Mononuclear cell (primary cell): ENCODE data around the gene IFI6. TPM values are rescaled to one million over a fixed set of nuclear protein-coding genes. Genes with fewer than 3 reads are reported as not detected.
"Not testable (repeated sequence)": the region's sequence is repeated elsewhere in the genome, so short reads cannot be mapped to it uniquely, and the experiment has no call there.

Experiments
- H3K27me3 ChIP-seq: 2 replicates; pipeline ENCODE4 v1.6.0; 2011; ENCODE audit warnings: low read length, control low read depth; ENCODE audit not compliant: insufficient read depth
- H3K4me1 ChIP-seq: 2 replicates; pipeline ENCODE4 v1.5.1; 2011; ENCODE audit warnings: mild to moderate bottlenecking, low read length, control low read depth; ENCODE audit not compliant: insufficient read depth
- H3K4me3 ChIP-seq: 2 replicates; pipeline ENCODE4 v1.5.1; 2011; ENCODE audit warnings: mild to moderate bottlenecking, low read length, moderate library complexity
- H3K9me3 ChIP-seq: 2 replicates; pipeline ENCODE4 v1.5.1; 2011; ENCODE audit warnings: low read depth, mild to moderate bottlenecking, control low read depth, low read length
- total RNA-seq: library from RNA; depleted of rRNA; stranded (reverse); fragments of >200 nt; gene quantifications from one replicate; pipeline ENCODE4 v1.2.3, GENCODE V29; 2012

The IFI6 gene
- total RNA-seq, 1 donor = 85.6 TPM

DNA sequence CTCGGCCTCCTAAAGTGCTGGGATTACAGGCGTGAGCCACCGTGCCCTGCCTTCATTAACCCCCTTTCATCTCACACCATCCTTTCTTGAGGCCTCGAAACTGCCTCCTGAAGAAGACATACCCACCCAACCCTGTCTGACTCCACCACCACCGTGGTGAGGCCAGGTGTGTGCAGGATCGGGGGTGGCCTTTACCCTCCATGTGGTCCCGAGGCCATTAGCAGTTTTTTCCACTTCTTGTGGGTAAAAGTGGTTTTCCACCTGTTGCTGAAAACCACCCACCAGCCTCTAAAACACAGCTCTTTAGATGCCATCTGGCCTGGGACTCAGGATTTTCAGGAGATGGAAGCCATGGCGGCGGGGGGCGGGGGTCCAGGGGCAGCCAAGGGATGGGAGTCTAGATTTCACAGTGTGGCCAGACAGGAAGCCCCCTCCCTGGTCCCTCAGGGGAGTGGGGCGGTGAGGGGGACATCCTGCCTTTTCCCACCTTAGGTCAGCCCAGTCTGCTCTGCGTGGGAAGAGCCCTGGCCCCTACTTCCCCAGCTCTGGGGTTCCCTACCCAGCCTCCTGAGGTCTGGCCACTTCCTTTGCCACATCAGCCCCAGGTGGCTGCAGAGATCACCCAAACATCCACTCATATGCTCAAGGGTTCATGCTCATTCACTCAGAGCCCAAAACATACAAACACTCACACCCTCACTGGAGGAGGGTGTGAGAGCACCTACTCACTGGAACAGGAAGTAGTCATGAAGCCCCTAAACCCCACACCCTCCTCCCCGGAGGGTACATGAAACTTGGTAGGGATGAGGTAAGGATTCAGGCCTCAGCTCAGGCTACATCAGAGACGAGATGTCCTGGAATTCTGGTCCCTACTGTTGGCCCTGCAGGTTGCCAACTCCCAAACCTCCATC lies 39.4 kb downstream of the IFI6 start:
- H3K27me3 ChIP-seq = no peaks in the 10 kb centered on the region
- peaks cover 99% of the 10 kb centered on the region for H3K4me1 ChIP-seq
- H3K4me3 ChIP-seq = peak overlapping the region; percentile 81
- no peaks in the 10 kb centered on the region for H3K9me3 ChIP-seq

DNA sequence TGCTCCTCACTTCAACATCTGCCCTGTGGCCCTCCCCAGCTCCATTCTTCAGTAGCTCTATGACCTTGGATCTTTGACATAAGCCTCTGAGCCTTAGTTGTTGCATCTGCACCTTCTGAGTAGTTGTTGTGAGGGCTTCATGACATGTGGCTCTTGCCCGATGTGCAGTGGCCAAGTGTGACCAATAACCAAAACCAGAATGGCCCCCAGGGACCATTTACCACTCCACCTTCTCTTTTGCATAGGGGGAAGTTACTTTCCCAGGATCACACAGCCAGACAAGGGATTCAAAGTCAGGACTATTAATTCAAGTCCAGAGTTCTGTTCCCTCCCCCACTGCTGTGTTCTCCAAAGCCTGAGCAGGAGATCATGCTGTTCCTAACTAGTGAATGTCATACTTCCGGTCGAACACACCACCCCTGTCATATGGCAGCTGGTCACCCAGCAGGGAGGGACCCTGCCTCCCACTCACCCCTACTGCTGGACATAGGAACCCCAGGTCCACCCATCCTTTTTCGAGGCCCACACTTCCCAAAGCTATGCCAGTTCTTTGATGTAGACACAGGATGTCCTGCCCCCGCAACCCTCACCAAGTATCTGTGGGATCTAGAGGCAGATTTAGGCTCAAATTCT lies 41.0 kb downstream of the IFI6 start:
- H3K4me1 ChIP-seq = peaks cover 99% of the 10 kb centered on the region
- no peak overlapping the region for H3K4me3 ChIP-seq
- no peaks in the 10 kb centered on the region for H3K27me3 ChIP-seq
- H3K9me3 ChIP-seq = no peaks in the 10 kb centered on the region

DNA sequence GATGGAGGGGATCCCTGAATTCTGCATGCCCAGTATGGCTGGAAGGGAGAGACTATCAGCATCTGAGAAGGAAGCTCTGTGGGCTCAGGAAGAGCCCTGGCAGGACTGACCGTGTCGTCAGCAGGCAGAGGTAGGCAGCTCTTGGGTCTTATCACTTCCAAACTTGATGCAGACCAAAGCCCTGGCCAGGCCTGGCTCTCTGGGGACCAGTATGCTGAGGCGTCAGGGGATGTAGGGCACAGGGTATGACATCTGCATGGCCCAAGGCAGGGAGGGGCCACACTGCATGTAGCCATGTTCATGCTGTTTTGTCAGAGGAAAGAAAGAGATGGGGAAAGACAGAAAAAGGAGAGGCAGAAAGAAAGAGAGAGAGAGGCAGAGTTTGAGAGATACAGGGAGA lies 43.3 kb downstream of the IFI6 start:
- no peaks in the 10 kb centered on the region for H3K27me3 ChIP-seq
- no peak overlapping the region for H3K4me3 ChIP-seq
- peaks cover 100% of the 10 kb centered on the region for H3K4me1 ChIP-seq
- H3K9me3 ChIP-seq = no peaks in the 10 kb centered on the region

DNA sequence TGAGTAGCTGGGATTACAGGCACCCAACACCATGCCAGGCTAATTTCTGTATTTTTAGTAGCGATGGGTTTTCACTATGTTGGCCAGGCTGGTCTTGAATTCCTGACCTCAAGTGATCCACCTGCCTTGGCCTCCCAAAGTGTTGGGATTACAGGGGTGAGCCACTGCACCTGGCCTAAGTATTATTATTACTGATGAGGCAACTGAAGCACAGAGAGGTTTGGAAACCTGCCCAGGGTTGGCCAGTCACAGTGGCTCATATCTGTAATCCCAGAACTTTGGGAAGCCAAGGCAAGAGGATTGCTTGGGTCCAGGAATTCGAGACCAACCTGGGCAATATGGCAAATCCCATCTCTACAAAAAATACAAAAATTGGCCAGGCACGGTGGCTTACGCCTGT lies 44.3 kb downstream of the IFI6 start:
- not testable (repeated sequence) for H3K9me3 ChIP-seq, H3K27me3 ChIP-seq, H3K4me3 ChIP-seq
- H3K4me1 ChIP-seq = peaks cover 100% of the 10 kb centered on the region

DNA sequence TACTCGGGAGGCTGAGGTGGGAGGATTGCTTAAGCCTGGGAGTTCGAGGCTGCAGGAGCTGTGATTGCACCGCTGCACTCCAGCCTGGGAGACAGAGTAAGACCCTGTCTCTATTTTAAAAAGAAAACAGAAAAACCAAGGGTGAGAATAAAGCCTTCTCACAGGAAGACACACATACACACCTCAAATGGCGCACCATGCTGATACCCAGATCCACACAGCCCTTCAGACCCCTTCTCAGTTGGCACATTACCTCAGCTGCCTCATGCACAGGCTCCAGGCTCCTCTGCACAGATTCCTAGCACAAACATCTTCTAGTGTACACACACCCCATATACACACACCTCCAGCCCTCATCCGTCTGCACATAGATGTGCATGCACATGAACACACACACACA lies 44.9 kb downstream of the IFI6 start:
- no peak overlapping the region for H3K4me3 ChIP-seq
- H3K4me1 ChIP-seq = peaks cover 100% of the 10 kb centered on the region
- H3K27me3 ChIP-seq = no peaks in the 10 kb centered on the region
- H3K9me3 ChIP-seq = no peaks in the 10 kb centered on the region

DNA sequence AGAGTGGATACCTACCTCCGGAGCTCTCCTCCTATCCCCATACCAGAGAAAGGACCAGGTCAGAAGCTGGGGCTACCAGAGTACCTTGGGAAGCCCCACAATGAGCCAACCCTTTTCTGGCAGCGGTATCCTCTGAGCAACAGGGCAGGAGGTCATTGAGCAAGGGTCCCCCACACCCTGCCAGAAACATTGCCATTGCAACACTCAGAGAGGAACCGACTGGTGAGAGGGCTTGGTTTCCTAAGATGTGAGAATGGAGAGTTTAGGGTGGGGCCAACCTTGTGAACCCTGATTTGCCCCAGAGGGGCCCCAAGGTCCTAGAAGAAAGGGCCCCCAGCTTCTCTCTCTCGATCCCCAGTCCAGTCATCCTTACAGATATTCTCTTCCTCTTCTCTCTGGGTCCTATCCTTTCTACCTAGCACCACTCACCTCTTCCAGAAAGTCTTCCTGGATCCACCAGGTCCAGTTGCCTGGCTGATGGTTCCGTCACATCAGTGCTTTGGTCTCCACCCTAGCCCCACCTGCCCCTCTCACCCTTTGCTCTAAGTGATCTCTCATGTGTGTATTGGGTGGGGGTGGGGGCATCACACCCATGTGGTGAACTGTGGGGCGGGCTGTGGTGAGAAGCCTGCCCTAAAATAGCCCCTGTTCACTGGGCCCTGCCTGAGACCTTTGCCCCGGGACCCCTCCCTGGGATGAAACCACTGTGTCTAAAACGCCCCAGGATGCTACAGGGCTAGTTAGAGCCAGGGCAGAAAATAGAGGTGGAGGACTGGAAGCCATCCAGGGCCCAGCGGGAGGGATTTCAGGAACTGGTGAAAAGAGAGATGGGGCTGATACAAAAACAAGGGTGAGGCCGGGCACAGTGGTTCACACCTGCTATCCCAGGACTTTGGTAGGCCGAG lies 45.7 kb downstream of the IFI6 start:
- peaks cover 100% of the 10 kb centered on the region for H3K4me1 ChIP-seq
- peak overlapping the region; percentile 47 for H3K4me3 ChIP-seq
- H3K9me3 ChIP-seq = no peaks in the 10 kb centered on the region

DNA sequence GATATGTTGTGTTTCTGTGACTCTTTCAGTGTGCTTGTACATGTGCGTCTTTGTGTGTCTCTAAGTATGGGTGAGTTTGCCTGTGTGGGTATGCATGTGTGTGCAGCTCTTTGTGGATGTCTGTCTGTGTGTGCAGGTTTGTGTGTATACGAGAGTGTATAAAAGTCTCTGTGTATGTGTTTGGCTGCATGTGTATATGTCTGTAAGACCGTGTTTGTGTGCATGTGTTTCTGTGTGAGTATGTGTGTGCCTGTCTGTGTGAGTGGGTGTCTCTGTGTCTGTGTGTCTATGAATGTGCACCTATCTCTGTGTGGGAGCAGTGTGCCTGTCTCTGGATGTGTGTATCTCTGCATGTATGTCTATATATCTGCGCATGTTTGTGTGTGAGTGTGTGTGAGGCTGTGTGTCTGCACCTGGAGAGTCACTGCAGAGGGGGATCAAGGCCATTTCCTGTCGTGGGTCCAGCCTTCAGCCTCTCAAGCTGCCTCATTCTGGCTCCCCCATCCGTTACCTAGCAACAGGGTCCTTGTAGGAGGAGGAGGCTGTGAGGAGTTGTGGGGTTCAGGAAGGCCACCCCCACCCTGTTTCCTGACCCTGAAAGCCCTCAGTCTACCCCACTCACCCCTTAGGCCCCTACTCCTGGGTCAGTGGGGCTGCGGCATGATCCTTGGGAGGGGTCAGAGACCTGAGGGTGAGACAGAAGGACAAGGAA lies 47.4 kb downstream of the IFI6 start:
- Histone ChIP-seq H3K4me3 (peak overlapping the region; percentile 47), H3K4me1 (peaks cover 100% of the 10 kb centered on the region), H3K9me3 (no peaks in the 10 kb centered on the region), H3K27me3 (no peaks in the 10 kb centered on the region)

More for the DNA sequence above, 45.7 kb downstream of the IFI6 start:
- no peaks in the 10 kb centered on the region for H3K27me3 ChIP-seq

DNA sequence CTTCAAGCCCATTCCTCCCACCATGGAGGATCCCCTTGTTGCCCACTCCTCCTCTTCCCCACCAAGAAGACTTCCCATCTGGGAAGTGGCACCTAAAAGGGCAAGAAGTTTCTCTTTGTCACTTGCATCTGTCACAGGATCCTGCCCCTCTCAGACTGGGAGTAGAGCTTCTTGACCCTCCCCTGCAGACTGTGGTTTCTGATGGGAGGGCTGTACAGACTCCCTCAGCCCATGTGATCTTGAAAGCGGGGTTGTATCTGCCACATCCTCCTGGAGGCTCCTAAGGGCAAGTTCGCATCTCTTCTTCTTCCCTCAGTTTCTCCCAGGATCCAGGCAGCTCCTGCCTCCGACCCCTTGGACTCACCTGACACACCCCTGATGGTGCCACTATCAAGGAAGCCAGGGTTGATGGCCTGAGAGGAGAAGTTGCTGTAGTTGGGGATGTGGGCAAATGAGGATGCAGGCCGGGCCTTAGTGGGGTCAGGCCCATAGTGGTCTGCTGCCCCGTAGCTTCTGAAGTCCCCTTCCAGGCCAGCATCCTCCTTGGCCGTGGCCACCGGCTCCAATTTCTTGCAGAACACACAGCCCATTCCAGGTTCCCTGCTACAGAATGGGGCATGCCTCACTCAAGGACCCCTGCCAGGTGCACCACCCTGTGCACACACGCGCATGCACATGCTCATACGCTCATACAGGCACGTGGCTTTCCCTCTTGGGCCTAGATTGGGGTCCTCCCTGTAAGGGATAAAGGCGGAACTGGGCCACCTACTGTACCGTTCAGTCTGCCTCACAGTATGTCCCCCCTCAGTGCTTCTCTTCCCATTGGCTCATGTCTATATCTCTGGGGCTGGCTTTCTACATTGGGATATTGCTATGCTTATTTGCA lies 48.4 kb downstream of the IFI6 start:
- H3K4me3 ChIP-seq = no peak overlapping the region
- no peaks in the 10 kb centered on the region for H3K9me3 ChIP-seq
- H3K27me3 ChIP-seq = no peaks in the 10 kb centered on the region
- peaks cover 100% of the 10 kb centered on the region for H3K4me1 ChIP-seq

DNA sequence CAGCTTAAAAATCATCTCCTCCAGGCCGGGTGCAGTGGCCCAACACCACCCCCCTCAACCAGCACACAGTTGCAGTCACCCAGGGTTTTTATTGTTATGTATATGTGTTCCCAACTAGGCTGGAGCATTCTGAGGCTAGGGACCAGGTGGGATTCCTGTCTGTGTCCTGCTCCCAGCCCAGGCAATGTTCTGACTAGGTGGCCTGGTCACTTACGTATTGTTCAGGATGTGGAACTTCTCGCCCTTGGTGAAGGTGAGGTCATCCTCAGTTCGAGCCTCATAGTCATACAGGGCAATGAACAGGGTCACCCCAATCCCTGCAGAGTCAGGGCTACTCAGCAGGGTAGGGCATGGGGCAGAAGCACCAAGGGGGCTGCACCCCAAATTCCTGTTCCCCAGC lies 49.2 kb downstream of the IFI6 start:
- Histone ChIP-seq H3K4me1 (peaks cover 100% of the 10 kb centered on the region), H3K4me3 (no peak overlapping the region), H3K9me3 (no peaks in the 10 kb centered on the region), H3K27me3 (no peaks in the 10 kb centered on the region)

DNA sequence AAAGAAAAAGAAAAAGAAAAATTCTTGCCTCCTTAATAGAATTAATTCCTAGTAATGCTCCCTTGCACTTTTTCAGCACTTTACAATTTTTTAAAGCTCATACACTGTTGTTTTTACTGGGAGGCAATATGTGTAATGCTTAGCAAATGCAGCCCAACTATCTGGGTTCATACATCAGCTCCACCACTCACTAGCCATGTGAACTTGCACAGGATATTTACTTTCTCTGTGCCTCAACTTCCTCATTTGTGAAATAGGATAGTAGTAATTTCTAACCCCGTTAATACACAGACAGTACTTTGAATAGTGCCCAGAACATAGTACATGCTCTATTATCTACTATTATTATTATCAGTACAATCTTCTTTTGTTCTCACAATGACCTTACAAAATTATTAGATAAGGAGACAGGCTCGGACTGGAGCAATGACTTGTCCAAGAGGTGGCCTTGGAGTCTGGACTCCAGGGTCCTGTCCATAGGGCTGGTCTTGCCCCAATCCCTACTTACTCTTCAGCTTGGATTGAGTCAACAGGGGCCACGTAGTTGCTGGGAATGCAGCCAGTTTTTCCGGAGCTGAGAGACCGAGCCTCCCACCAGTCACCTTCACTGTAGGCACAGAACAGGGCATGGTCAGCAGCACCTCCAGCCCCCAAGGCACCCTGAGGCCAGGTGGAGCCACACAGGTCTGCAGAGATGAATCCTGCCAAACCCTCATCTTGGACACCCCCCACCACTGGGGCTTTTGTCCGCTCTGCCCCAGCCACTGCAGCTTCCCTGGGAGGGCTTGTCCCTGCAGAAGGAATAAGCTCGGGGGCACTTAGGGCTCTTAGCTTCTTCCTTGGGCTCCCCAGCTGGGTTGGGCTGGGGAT lies 50.7 kb downstream of the IFI6 start:
- no peak overlapping the region for H3K4me3 ChIP-seq
- no peaks in the 10 kb centered on the region for H3K27me3 ChIP-seq
- H3K4me1 ChIP-seq = peaks cover 100% of the 10 kb centered on the region
- no peaks in the 10 kb centered on the region for H3K9me3 ChIP-seq

DNA sequence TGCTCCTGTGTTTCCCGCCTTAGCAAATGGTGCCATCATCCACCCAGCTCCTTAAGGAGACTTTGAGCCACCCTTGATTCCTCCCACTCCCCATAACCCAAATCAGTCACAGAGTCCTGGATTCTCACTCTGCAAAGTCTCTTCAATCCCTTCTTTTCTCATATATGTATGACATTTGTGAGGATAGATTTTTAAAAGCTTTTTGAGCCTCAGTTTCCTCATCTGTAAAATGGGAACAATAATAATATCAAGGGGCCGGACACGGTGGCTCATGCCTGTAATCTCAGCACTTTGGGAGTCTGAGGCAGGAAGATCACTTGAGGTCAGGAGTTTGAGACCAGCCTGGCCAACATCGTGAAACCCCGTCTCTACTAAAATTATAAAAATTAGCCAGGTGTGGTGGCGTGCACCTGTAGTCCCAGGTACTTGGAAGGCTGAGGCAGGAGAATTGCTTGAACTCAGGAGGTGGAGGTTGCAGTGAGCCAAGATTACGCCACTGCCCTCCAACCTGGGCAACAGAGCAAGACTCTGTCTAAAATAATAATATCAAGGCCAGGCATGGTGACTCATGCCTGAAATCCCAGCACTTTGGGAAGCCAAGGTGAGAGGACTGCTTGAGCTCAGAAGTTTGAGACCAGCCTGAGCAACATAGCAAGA lies 52.1 kb downstream of the IFI6 start:
- not testable (repeated sequence) for H3K27me3 ChIP-seq, H3K9me3 ChIP-seq, H3K4me3 ChIP-seq
- H3K4me1 ChIP-seq = peaks cover 92% of the 10 kb centered on the region

DNA sequence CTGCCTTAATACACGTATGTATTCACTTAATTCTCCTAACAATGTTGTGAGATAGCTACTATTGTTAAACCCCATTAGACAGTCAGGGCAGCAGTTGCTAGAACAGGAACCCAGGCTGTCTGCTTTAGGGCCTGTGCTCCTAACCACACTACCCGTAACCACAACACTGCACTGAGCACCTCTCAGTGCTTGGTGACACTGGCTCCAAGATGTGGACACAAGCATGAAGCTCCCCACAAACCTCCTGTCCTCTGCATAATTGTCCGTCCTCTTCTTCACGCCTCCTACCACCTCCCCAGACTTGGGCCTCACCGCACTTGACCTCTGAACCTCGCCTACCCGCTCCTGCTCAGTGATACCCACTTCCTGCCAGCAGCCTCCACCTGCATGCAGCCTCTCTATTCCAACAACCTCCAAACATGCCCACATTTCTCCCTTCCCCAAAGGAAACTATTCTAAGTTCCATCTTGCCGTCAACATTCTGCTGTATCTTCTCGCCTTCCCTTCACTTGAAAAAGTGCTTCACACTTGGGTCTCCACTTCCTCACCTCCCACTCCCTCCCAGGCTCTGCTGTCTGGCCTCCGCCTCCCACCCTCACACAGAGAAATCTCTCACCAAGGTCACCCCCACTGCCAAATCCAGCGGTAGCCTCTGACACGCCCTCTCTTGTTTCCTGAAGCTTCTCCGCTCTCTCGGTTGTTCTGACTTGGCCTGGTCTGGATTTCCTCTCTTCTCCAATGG lies 53.5 kb downstream of the IFI6 start:
- H3K4me1 ChIP-seq = peaks cover 89% of the 10 kb centered on the region
- no peak overlapping the region for H3K4me3 ChIP-seq
- H3K27me3 ChIP-seq = no peaks in the 10 kb centered on the region
- H3K9me3 ChIP-seq = no peaks in the 10 kb centered on the region
